Panc1 (cell line): Measurements from ENCODE around the gene KIF12.

Source experiments
- POLR2AphosphoS5 ChIP-seq: IDR thresholded peaks from 2 replicates; pipeline ENCODE4 v1.6.1; 2012; ENCODE audit warnings: mild to moderate bottlenecking, low read depth, low read length, moderate library complexity
- TCF7L2 ChIP-seq: IDR thresholded peaks from 2 replicates; pipeline ENCODE4 v1.6.1; 2011; ENCODE audit warnings: mild to moderate bottlenecking, low read depth, low read length, inconsistent platforms
- TF ChIP-seq, protein P1 (sequence below): fragments of 450-650 bp; IDR thresholded peaks from 2 replicates; pipeline ENCODE4 v1.5.1; 2017; ENCODE audit warnings: mild to moderate bottlenecking
- TF ChIP-seq, protein P2 (sequence below), 2 experiments: IDR thresholded peaks; 2 replicates each; pipeline ENCODE4 v1.6.1; 2011 to 2012; ENCODE audit warnings: low read depth in 2 of 2, control low read depth in 1 of 2, low read length in 1 of 2, mild to moderate bottlenecking in 1 of 2, moderate library complexity in 1 of 2; ENCODE audit not compliant: insufficient read depth in 1 of 2

GRCh38 chr9:114086009-114086408 is 13.1 kb downstream of the KIF12 start:
- no peak for TF ChIP-seq POLR2AphosphoS5
- TF ChIP-seq, protein P1, sequence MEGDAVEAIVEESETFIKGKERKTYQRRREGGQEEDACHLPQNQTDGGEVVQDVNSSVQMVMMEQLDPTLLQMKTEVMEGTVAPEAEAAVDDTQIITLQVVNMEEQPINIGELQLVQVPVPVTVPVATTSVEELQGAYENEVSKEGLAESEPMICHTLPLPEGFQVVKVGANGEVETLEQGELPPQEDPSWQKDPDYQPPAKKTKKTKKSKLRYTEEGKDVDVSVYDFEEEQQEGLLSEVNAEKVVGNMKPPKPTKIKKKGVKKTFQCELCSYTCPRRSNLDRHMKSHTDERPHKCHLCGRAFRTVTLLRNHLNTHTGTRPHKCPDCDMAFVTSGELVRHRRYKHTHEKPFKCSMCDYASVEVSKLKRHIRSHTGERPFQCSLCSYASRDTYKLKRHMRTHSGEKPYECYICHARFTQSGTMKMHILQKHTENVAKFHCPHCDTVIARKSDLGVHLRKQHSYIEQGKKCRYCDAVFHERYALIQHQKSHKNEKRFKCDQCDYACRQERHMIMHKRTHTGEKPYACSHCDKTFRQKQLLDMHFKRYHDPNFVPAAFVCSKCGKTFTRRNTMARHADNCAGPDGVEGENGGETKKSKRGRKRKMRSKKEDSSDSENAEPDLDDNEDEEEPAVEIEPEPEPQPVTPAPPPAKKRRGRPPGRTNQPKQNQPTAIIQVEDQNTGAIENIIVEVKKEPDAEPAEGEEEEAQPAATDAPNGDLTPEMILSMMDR = no peak
- TF ChIP-seq, protein P2, sequence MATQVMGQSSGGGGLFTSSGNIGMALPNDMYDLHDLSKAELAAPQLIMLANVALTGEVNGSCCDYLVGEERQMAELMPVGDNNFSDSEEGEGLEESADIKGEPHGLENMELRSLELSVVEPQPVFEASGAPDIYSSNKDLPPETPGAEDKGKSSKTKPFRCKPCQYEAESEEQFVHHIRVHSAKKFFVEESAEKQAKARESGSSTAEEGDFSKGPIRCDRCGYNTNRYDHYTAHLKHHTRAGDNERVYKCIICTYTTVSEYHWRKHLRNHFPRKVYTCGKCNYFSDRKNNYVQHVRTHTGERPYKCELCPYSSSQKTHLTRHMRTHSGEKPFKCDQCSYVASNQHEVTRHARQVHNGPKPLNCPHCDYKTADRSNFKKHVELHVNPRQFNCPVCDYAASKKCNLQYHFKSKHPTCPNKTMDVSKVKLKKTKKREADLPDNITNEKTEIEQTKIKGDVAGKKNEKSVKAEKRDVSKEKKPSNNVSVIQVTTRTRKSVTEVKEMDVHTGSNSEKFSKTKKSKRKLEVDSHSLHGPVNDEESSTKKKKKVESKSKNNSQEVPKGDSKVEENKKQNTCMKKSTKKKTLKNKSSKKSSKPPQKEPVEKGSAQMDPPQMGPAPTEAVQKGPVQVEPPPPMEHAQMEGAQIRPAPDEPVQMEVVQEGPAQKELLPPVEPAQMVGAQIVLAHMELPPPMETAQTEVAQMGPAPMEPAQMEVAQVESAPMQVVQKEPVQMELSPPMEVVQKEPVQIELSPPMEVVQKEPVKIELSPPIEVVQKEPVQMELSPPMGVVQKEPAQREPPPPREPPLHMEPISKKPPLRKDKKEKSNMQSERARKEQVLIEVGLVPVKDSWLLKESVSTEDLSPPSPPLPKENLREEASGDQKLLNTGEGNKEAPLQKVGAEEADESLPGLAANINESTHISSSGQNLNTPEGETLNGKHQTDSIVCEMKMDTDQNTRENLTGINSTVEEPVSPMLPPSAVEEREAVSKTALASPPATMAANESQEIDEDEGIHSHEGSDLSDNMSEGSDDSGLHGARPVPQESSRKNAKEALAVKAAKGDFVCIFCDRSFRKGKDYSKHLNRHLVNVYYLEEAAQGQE (IDR thresholded peaks at IDR 0.05; ENCODE audit: insufficient read depth in 1 of 2, low read depth in 2 of 2, low read length in 1 of 2) = no peak
- no peak for TF ChIP-seq TCF7L2
